DND-41 (cell line): ENCODE results near the gene ZSCAN4.

Experiments
- ATAC-seq: fragments of 200-7000 bp; cut with Tn5 transposase; 3 replicates; pipeline ENCODE4 v1.9.1; 2021; ENCODE audit warnings: low read depth; ENCODE audit not compliant: insufficient read depth
- DNase-seq: peaks from one replicate; pipeline ENCODE4 v3.0.0-alpha.2; 2020
- H2AFZ ChIP-seq: 2 replicates; pipeline ENCODE4 v1.6.0; 2012; ENCODE audit warnings: low read depth, low read length
- H3K27ac ChIP-seq: 2 replicates; pipeline ENCODE4 v1.5.1; 2012; ENCODE audit warnings: low read length, inconsistent platforms
- H3K27me3 ChIP-seq: fragments of 200-600 bp; sonication (generic); 2 replicates; pipeline ENCODE4 v1.6.0; 2012; ENCODE audit warnings: low read length, mild to moderate bottlenecking, inconsistent platforms; ENCODE audit not compliant: insufficient read depth, poor library complexity
- H3K36me3 ChIP-seq: 2 replicates; pipeline ENCODE4 v1.5.1; 2012; ENCODE audit warnings: low read length, inconsistent platforms; ENCODE audit not compliant: insufficient read depth
- H3K4me1 ChIP-seq: 2 replicates; pipeline ENCODE4 v1.5.1; 2012; ENCODE audit warnings: mild to moderate bottlenecking, low read length; ENCODE audit not compliant: insufficient read depth
- H3K4me2 ChIP-seq: 2 replicates; pipeline ENCODE4 v1.6.0; 2012; ENCODE audit warnings: mild to moderate bottlenecking, moderate library complexity, low read length, inconsistent platforms; ENCODE audit not compliant: insufficient read depth
- H3K4me3 ChIP-seq, 2 experiments: fragments of 200-600 bp in 1 of 2; shearing (Covaris generic) in 1 of 2; 2 replicates each; pipeline ENCODE4 v1.5.1; 2012 to 2016; ENCODE audit warnings: inconsistent platforms in 2 of 2, low read length in 2 of 2, mild to moderate bottlenecking in 2 of 2, low read depth in 1 of 2, moderate library complexity in 1 of 2
- H3K79me2 ChIP-seq: 2 replicates; pipeline ENCODE4 v1.6.0; 2012; ENCODE audit warnings: low read length, inconsistent platforms; ENCODE audit not compliant: insufficient read depth
- H3K9ac ChIP-seq: 2 replicates; pipeline ENCODE4 v1.6.0; 2012; ENCODE audit warnings: low read depth, mild to moderate bottlenecking, inconsistent platforms, low read length, moderate library complexity
- H3K9me3 ChIP-seq: 2 replicates; pipeline ENCODE4 v1.5.1; 2012; ENCODE audit warnings: low read length, moderate library complexity, mild to moderate bottlenecking, inconsistent platforms; ENCODE audit not compliant: insufficient read depth, severe bottlenecking
- H4K20me1 ChIP-seq: 2 replicates; pipeline ENCODE4 v1.6.0; 2012; ENCODE audit warnings: low read length; ENCODE audit not compliant: insufficient read depth
- EZH2 ChIP-seq: IDR thresholded peaks from 3 replicates; pipeline ENCODE4 v1.6.1; 2012; ENCODE audit warnings: borderline replicate concordance, low read depth, mild to moderate bottlenecking, moderate library complexity, low read length, inconsistent platforms; ENCODE audit not compliant: severe bottlenecking
- TF ChIP-seq, protein P1 (sequence below): IDR thresholded peaks from 2 replicates; pipeline ENCODE4 v1.5.1; 2012; ENCODE audit warnings: borderline replicate concordance, low read length, moderate library complexity, mild to moderate bottlenecking; ENCODE audit not compliant: poor library complexity, severe bottlenecking; ENCODE audit errors: extremely low read depth

ZSCAN4 gene

DNA sequence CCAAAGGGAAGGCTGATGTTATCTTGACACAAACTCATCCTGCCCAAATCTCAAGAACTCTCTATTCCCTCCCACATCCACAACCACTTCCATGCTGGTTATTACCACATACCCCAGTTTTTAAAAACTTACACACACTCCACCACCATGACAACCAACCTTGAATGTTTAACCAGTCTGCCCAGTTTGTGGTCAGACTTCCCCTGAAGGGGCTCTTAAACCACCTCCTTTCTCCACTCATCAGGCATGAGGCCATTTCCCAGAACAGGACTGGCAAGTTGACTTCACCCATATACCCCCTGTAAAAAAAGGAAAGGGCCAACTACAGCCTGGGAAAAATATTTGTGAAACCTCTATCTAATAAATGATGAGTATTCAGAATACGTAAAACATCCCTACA lies 12.4 kb upstream of the ZSCAN4 start:
- H2AFZ ChIP-seq: no peak overlapping the region
- H3K36me3 ChIP-seq: no peaks in the 10 kb centered on the region; the same call in 1 of the 2 replicates
- H3K27me3 ChIP-seq: no peaks in the 10 kb centered on the region
- H3K4me2 ChIP-seq: no peak overlapping the region
- no peak overlapping the region for H3K9ac ChIP-seq
- no peak for ATAC-seq
- H3K4me3 ChIP-seq: no peak overlapping the region
- DNase-seq: no peak
- H3K27ac ChIP-seq: no peak overlapping the region
- H3K79me2 ChIP-seq: no peaks in the 10 kb centered on the region
- TF ChIP-seq, protein P1, sequence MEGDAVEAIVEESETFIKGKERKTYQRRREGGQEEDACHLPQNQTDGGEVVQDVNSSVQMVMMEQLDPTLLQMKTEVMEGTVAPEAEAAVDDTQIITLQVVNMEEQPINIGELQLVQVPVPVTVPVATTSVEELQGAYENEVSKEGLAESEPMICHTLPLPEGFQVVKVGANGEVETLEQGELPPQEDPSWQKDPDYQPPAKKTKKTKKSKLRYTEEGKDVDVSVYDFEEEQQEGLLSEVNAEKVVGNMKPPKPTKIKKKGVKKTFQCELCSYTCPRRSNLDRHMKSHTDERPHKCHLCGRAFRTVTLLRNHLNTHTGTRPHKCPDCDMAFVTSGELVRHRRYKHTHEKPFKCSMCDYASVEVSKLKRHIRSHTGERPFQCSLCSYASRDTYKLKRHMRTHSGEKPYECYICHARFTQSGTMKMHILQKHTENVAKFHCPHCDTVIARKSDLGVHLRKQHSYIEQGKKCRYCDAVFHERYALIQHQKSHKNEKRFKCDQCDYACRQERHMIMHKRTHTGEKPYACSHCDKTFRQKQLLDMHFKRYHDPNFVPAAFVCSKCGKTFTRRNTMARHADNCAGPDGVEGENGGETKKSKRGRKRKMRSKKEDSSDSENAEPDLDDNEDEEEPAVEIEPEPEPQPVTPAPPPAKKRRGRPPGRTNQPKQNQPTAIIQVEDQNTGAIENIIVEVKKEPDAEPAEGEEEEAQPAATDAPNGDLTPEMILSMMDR: no peak
- no peak for TF ChIP-seq EZH2
- H3K9me3 ChIP-seq: peaks cover 17% of the 10 kb centered on the region
- H4K20me1 ChIP-seq: no peaks in the 10 kb centered on the region
- H3K4me1 ChIP-seq: peaks cover 15% of the 10 kb centered on the region

DNA sequence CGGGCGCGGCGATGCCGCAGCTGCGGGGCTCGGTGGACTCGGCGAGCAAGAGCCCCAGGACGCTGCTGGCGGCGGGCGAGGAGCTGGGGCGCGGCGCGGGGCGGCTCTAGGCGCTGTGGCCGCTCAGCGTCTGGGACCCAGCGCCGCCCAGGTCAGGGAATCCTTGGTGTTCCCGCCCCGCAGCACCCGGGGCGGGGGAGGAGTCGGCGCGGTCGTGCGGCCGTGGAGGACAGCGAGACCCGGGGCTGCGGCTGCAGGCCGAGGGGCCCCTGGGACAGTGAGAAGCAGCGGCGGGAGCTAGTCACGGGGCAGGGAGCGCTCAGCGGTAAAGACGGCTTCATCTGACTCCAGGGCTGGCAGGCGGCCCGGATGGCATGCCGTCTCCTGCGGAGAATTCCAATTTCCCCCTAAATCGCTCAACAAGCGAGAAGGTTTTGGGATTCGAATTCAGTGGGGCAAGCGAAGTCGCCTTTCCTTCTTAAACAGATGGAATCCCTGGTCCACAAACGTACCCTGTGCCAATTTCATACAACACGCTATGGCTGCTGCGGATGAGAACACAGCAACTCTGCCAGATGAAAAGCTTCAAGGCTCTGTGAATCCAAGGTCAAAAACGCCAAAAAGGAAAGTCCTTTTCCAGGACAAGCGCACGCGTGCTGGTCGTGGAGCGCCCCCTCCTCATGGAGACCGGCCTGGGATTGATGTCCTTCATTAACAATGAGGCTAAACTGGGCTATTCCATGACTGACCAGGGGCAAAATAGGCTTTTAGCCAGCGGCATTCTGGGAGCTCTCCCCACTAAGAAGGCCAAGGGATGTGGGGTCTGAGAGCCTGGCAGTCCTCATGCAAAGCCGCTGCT lies 4.2 kb upstream of the ZSCAN4 start:
- Histone ChIP-seq H4K20me1 (no peaks in the 10 kb centered on the region), H3K27ac (no peak overlapping the region), H3K36me3 (no peaks in the 10 kb centered on the region), H3K79me2 (no peaks in the 10 kb centered on the region), H3K4me1 (no peaks in the 10 kb centered on the region), H3K9ac (no peak overlapping the region), H3K9me3 (no peaks in the 10 kb centered on the region), H3K4me2 (no peak overlapping the region), H3K4me3 (no peak overlapping the region), H3K27me3 (no peaks in the 10 kb centered on the region), H2AFZ (no peak overlapping the region)
- ATAC-seq: no peak
- DNase-seq: no peak
- TF ChIP-seq, protein P1: no peak
- TF ChIP-seq EZH2: no peak

GRCh38 chr19:57665261-57665806 lies 3.4 kb upstream of the ZSCAN4 start:
- ATAC-seq: no peak
- H3K36me3 ChIP-seq: no peaks in the 10 kb centered on the region
- H3K27me3 ChIP-seq: no peaks in the 10 kb centered on the region
- H2AFZ ChIP-seq: no peak overlapping the region
- H3K79me2 ChIP-seq: no peaks in the 10 kb centered on the region
- H3K4me3 ChIP-seq: no peak overlapping the region
- H3K9me3 ChIP-seq: no peaks in the 10 kb centered on the region
- no peak overlapping the region for H3K4me2 ChIP-seq
- H3K27ac ChIP-seq: no peak overlapping the region
- H3K4me1 ChIP-seq: no peaks in the 10 kb centered on the region
- H3K9ac ChIP-seq: no peak overlapping the region
- H4K20me1 ChIP-seq: no peaks in the 10 kb centered on the region
- no peak for DNase-seq
- TF ChIP-seq EZH2: no peak
- TF ChIP-seq, protein P1: no peak
